ENCODE measurements around the gene NTRK1. TPM values are rescaled to one million over a fixed set of nuclear protein-coding genes. Genes with fewer than 3 reads are reported as not detected.

The NTRK1 gene
- polyA plus RNA-seq, 1 donor, result 1.1 TPM

GRCh38 chr1:156839426-156840109, 21.1 kb upstream of the NTRK1 start:
- DNase-seq, result no peak

- DNase-seq, result no peak
Measured at GRCh38 chr1:156840186-156840897, 20.3 kb upstream of the NTRK1 start.

GRCh38 chr1:156840898-156841279, 19.8 kb upstream of the NTRK1 start:
- DNase-seq, result no peak

- DNase-seq, result no peak
Measured at GRCh38 chr1:156841295-156841855, 19.3 kb upstream of the NTRK1 start.

- DNase-seq, result no peak
Measured at GRCh38 chr1:156842618-156843300, 17.9 kb upstream of the NTRK1 start.

GRCh38 chr1:156844102-156844501, 16.6 kb upstream of the NTRK1 start:
- no peak for DNase-seq

GRCh38 chr1:156844638-156845037, 16.0 kb upstream of the NTRK1 start:
- DNase-seq, result no peak

GRCh38 chr1:156845055-156845952, 15.4 kb upstream of the NTRK1 start:
- DNase-seq, result no peak

GRCh38 chr1:156845953-156846545, 14.6 kb upstream of the NTRK1 start:
- DNase-seq, result no peak

GRCh38 chr1:156846643-156847042, 14.0 kb upstream of the NTRK1 start:
- DNase-seq, result no peak

- DNase-seq, result no peak
Measured at GRCh38 chr1:156847591-156848460, 12.8 kb upstream of the NTRK1 start.

- DNase-seq, result no peak
Measured at GRCh38 chr1:156848461-156849150, 12.1 kb upstream of the NTRK1 start.

GRCh38 chr1:156849151-156849496, 11.5 kb upstream of the NTRK1 start:
- DNase-seq, result no peak

GRCh38 chr1:156851779-156852417, 8.8 kb upstream of the NTRK1 start:
- no peak for DNase-seq

- no peak for DNase-seq
Measured at GRCh38 chr1:156852418-156852874, 8.2 kb upstream of the NTRK1 start.

GRCh38 chr1:156853761-156854160, 6.9 kb upstream of the NTRK1 start:
- no peak for DNase-seq

GRCh38 chr1:156854634-156855033, 6.0 kb upstream of the NTRK1 start:
- no peak for DNase-seq

- DNase-seq, result no peak
Measured at GRCh38 chr1:156856282-156856785, 4.3 kb upstream of the NTRK1 start.

- no peak for DNase-seq
Measured at GRCh38 chr1:156857532-156857931, 3.1 kb upstream of the NTRK1 start.

GRCh38 chr1:156858555-156858956, 2.1 kb upstream of the NTRK1 start:
- DNase-seq, result no peak
